CD14-positive monocyte (primary cell): ENCODE results near the gene RALGAPA1. TPM values are rescaled to one million over a fixed set of nuclear protein-coding genes. Genes with fewer than 3 reads are reported as not detected.

Experiments used
- DNase-seq, 3 donors: peaks; one replicate each; pipeline ENCODE4 v3.0.0-alpha.2; 2011 to 2022
- H2AFZ ChIP-seq: 2 replicates; pipeline ENCODE4 v1.6.0; 2012; ENCODE audit warnings: mild to moderate bottlenecking, low read depth, low read length, inconsistent platforms; ENCODE audit not compliant: insufficient read depth, poor library complexity, severe bottlenecking
- H3K27ac ChIP-seq, 2 donors: 1 replicate in 1 of 2; 2 replicates in 1 of 2; pipeline ENCODE4 v1.5.1; 2012 to 2013; ENCODE audit warnings: low read length in 2 of 2, control low read depth in 1 of 2, inconsistent platforms in 1 of 2, low read depth in 1 of 2, mild to moderate bottlenecking in 1 of 2
- H3K27me3 ChIP-seq, 2 donors: one replicate each; pipeline versions ENCODE4 v1.6.0 to v1.6.1; 2011 to 2013; ENCODE audit warnings: low read length in 2 of 2; ENCODE audit not compliant: control insufficient read depth in 2 of 2, insufficient read depth in 2 of 2
- H3K36me3 ChIP-seq, 2 donors: replicated peaks in 1 of 2; 1 replicate in 1 of 2; 2 replicates in 1 of 2; pipeline versions ENCODE4 v1.5.1 to v1.6.1; 2012 to 2013; ENCODE audit warnings: low read length in 2 of 2, control low read depth in 1 of 2, inconsistent platforms in 1 of 2, mild to moderate bottlenecking in 1 of 2; ENCODE audit not compliant: insufficient read depth in 2 of 2, control insufficient read depth in 1 of 2
- H3K4me1 ChIP-seq, 2 donors: 1 replicate in 1 of 2; 2 replicates in 1 of 2; pipeline versions ENCODE4 v1.5.1 to v1.6.1; 2012 to 2013; ENCODE audit warnings: low read length in 2 of 2, control low read depth in 1 of 2, inconsistent platforms in 1 of 2, mild to moderate bottlenecking in 1 of 2, moderate library complexity in 1 of 2; ENCODE audit not compliant: insufficient read depth in 2 of 2, control insufficient read depth in 1 of 2
- H3K4me2 ChIP-seq: replicated peaks from 2 replicates; pipeline ENCODE3; 2012; ENCODE audit warnings: low read length, moderate library complexity, mild to moderate bottlenecking; ENCODE audit not compliant: poor library complexity, severe bottlenecking; ENCODE audit errors: extremely low read depth
- H3K4me3 ChIP-seq, 3 experiments: fragments of 200-600 bp in 1 of 3; sonication (generic) in 1 of 3; replicated peaks in 1 of 3; 1 replicate in 2 of 3; 2 replicates in 1 of 3; pipeline ENCODE4 v1.5.1; 2011 to 2013; ENCODE audit warnings: low read length in 3 of 3, mild to moderate bottlenecking in 3 of 3, control low read depth in 2 of 3, low read depth in 2 of 3, inconsistent platforms in 1 of 3, moderate library complexity in 1 of 3
- H3K79me2 ChIP-seq: 2 replicates; pipeline ENCODE4 v1.6.0; 2012; ENCODE audit warnings: mild to moderate bottlenecking, control low read depth, inconsistent platforms, low read length, moderate library complexity; ENCODE audit not compliant: insufficient read depth
- H3K9ac ChIP-seq: 2 replicates; pipeline ENCODE4 v1.6.0; 2017; ENCODE audit warnings: low read length, mild to moderate bottlenecking; ENCODE audit not compliant: insufficient read depth, poor library complexity, severe bottlenecking
- H3K9me3 ChIP-seq, 2 donors: replicated peaks in 1 of 2; 1 replicate in 1 of 2; 2 replicates in 1 of 2; pipeline versions ENCODE4 v1.5.1 to v1.6.1; 2012 to 2013; ENCODE audit warnings: low read length in 2 of 2, control low read depth in 1 of 2; ENCODE audit not compliant: control insufficient read depth in 1 of 2, insufficient read depth in 1 of 2
- H4K20me1 ChIP-seq: 2 replicates; pipeline ENCODE4 v1.6.0; 2012; ENCODE audit warnings: mild to moderate bottlenecking, low read length, control low read depth, moderate library complexity; ENCODE audit not compliant: insufficient read depth
- H3K27ac Mint-ChIP-seq, 7 donors: one replicate each; pipeline ENCODE4 v1.8.0; 2020; ENCODE audit warnings: mild to moderate bottlenecking in 7 of 7, mixed read lengths in 7 of 7, moderate library complexity in 6 of 7, inconsistent platforms in 2 of 7
- H3K27me3 Mint-ChIP-seq, 3 donors: one replicate each; pipeline ENCODE4 v1.8.0; 2021 to 2022; ENCODE audit warnings: low read depth in 3 of 3, mild to moderate bottlenecking in 3 of 3, mixed read lengths in 3 of 3, moderate library complexity in 3 of 3, inconsistent platforms in 1 of 3
- H3K36me3 Mint-ChIP-seq, 2 donors: one replicate each; pipeline ENCODE4 v1.8.0; 2020; ENCODE audit warnings: mixed read lengths in 2 of 2, inconsistent platforms in 1 of 2, mild to moderate bottlenecking in 1 of 2
- H3K4me1 Mint-ChIP-seq: one replicate; pipeline ENCODE4 v1.8.0; 2020; ENCODE audit warnings: mild to moderate bottlenecking, mixed read lengths
- H3K4me3 Mint-ChIP-seq, 2 donors: one replicate each; pipeline ENCODE4 v1.8.0; 2020; ENCODE audit warnings: mild to moderate bottlenecking in 2 of 2, mixed read lengths in 2 of 2, moderate library complexity in 1 of 2
- H3K9me3 Mint-ChIP-seq, 7 donors: one replicate each; pipeline ENCODE4 v1.8.0; 2020 to 2022; ENCODE audit warnings: mixed read lengths in 7 of 7, mild to moderate bottlenecking in 6 of 7, moderate library complexity in 6 of 7, inconsistent platforms in 2 of 7
- CTCF ChIP-seq: fragments of 200-600 bp; IDR thresholded peaks from one replicate; pipeline ENCODE4 v1.8.0; 2022; ENCODE audit warnings: antibody characterized with exemption, mild to moderate bottlenecking
- WGBS: methylation state at CpG from one replicate; pipeline ENCODE4 v1.1.5; 2013; ENCODE audit warnings: missing lambda C conversion rate; ENCODE audit not compliant: insufficient coverage; 5-methylcytosine and 5-hydroxymethylcytosine counted together
- intact Hi-C, 2 donors: fragments of 100-400 bp; cut with micrococcal nuclease; formaldehyde crosslinking; loops; one replicate each; pipeline versions ENCODE4 v1.15.0 to v1.15.1; 2023
- polyA plus RNA-seq, 3 donors: library from polyadenylated mRNA; depleted of rRNA in 1 of 3; unstranded in 2 of 3; stranded (reverse) in 1 of 3; fragments of 300-500 nt in 2 of 3; fragments of >200 nt in 1 of 3; fragmentation: Illumina TruSeq in 2 of 3; gene quantifications; 1 replicate in 2 of 3; 2 replicates in 1 of 3; pipeline ENCODE4 v1.2.3, GENCODE V29; 2012 to 2021

RALGAPA1 gene
- polyA plus RNA-seq, 3 donors: 3.2 to 7.4 (median 4.1) TPM

GRCh38 chr14:35576856-35577255, 232.2 kb downstream of the RALGAPA1 start:
- no peaks in the 10 kb centered on the region for H3K9me3 Mint-ChIP-seq
- no peaks in the 10 kb centered on the region for H3K27me3 Mint-ChIP-seq
- intact Hi-C loops: no loop called here
- H3K4me2 ChIP-seq: no peak overlapping the region
- no peaks in the 10 kb centered on the region for H3K9me3 ChIP-seq
- no peak overlapping the region for H3K4me3 ChIP-seq
- H2AFZ ChIP-seq: no peak overlapping the region
- H3K36me3 ChIP-seq: no peaks in the 10 kb centered on the region
- DNase-seq: no peak
- WGBS: no CpG with 5 or more reads among the region's 1 CpG
- H3K4me1 Mint-ChIP-seq: no peaks in the 10 kb centered on the region
- TF ChIP-seq CTCF: no peak
- no peak overlapping the region for H3K4me3 Mint-ChIP-seq
- H3K79me2 ChIP-seq: no peaks in the 10 kb centered on the region
- no peak overlapping the region for H3K27ac Mint-ChIP-seq
- no peaks in the 10 kb centered on the region for H3K4me1 ChIP-seq
- no peak overlapping the region for H3K9ac ChIP-seq
- no peaks in the 10 kb centered on the region for H4K20me1 ChIP-seq
- H3K27ac ChIP-seq: no peak overlapping the region
- H3K27me3 ChIP-seq: no peaks in the 10 kb centered on the region
- H3K36me3 Mint-ChIP-seq: peaks cover 0 to 5% of the 10 kb centered on the region in 2 donors

GRCh38 chr14:35576260-35576659, 232.8 kb downstream of the RALGAPA1 start:
- TF ChIP-seq CTCF: no peak
- H3K4me1 ChIP-seq: no peaks in the 10 kb centered on the region
- H3K9ac ChIP-seq: no peak overlapping the region
- peaks cover 0 to 5% of the 10 kb centered on the region in 2 donors for H3K36me3 Mint-ChIP-seq
- no peaks in the 10 kb centered on the region for H3K4me1 Mint-ChIP-seq
- no peaks in the 10 kb centered on the region for H3K9me3 ChIP-seq
- H3K4me2 ChIP-seq: no peak overlapping the region
- intact Hi-C loops: no loop called here
- no peak overlapping the region for H3K4me3 Mint-ChIP-seq
- H2AFZ ChIP-seq: no peak overlapping the region
- H3K36me3 ChIP-seq: no peaks in the 10 kb centered on the region
- DNase-seq: no peak
- no peaks in the 10 kb centered on the region for H3K27me3 ChIP-seq
- no peaks in the 10 kb centered on the region for H3K9me3 Mint-ChIP-seq
- H3K4me3 ChIP-seq: no peak overlapping the region
- no peaks in the 10 kb centered on the region for H3K79me2 ChIP-seq
- no peak overlapping the region for H3K27ac ChIP-seq
- no peak overlapping the region for H3K27ac Mint-ChIP-seq
- H3K27me3 Mint-ChIP-seq: no peaks in the 10 kb centered on the region
- H4K20me1 ChIP-seq: no peaks in the 10 kb centered on the region
